ENCODE results near the gene ANP32E.
A peak's percentile ranks its signal among the peaks of the same experiment; 100 is the strongest.
"Not testable (repeated sequence)": the region's sequence is repeated elsewhere in the genome, so short reads cannot be mapped to it uniquely, and the experiment has no call there.

The ANP32E gene

GRCh38 chr1:150214099-150214756 lies 21.7 kb downstream of the ANP32E start:
- peak overlapping the region; percentile 50 for H3K4me3 ChIP-seq (ENCODE audit: low read depth, low read length)

GRCh38 chr1:150213170-150214098 lies 22.5 kb downstream of the ANP32E start:
- H3K4me3 ChIP-seq (ENCODE audit: low read depth, low read length): peak overlapping the region; percentile 50

DNA sequence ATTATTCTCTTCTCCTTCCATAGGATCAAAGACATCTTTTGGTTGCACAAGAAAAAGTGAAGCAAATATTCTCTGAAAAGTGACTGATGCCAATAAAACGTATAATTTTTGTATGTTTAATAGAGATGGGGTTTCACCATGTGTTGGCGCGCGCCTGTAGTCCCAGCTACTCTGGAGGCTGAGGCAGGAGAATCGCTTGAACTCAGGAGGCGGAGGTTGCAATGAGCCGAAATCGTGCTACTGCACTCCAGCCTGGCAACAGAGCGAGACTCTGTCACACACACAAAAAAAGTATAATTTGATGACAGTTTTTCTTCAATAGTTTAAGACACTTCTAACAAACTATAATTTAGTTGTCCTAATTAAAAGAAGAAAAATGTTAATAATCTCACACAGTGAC lies 23.8 kb downstream of the ANP32E start:
- H3K4me3 ChIP-seq (ENCODE audit: low read depth, low read length): no peak overlapping the region

- no peak overlapping the region for H3K4me3 ChIP-seq (ENCODE audit: low read depth, low read length)
Measured at GRCh38 chr1:150210706-150211105, 25.2 kb downstream of the ANP32E start.

GRCh38 chr1:150210091-150210490 lies 25.8 kb downstream of the ANP32E start:
- no peak overlapping the region for H3K4me3 ChIP-seq (ENCODE audit: low read depth, low read length)

GRCh38 chr1:150208460-150208859 lies 27.5 kb downstream of the ANP32E start:
- H3K4me3 ChIP-seq (ENCODE audit: low read depth, low read length): not testable (repeated sequence)

DNA sequence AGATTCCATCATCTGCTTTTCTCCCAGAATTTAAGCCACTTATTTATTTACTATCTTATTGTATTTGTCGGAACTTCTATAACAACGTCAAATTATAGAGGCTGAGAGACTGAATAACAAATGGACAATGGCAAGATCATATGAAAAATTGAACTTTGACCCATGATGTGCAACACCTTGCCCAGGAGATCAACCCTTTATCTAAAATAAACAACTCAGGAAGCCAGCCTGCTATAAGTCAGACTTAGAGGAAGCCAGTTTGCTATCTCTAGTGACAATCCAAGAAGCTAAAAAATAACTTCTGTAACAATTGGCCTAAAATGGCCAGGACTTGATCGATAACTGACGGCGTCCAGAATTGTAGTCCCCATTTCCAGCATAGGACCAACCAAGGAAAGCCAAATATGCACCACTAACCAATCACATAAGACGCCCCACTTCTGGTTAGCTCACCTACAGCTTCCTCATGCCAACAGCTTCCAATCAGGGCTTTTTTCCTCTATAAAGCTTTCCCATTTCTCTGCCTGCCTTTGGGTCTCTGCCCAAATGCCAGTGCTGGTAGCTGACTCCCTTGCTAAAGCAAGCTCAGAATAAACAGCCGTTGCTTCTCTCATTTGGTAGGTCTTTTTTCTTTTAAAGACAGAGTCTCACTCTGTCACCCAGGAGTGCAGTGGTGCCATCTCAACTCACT lies 28.5 kb downstream of the ANP32E start:
- H3K4me3 ChIP-seq (ENCODE audit: low read depth, low read length): no peak overlapping the region

DNA sequence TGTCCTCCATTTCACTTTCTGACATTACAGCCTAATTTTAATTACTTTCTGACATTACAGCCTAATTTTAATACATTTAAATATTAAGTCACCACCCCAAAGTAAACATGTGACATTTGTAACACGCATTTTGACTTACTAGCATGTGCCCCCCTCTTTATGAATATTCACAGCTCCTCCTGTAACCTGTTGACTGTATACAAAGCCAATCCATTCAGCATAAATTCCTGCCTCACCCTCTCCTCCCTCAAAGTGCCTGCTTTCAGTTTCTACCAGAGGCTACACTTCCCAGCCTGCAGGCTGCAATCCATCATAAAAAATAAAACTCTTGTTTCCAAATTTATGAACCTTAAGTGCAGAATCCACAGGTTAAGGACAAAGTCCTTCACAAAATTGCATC lies 39.5 kb downstream of the ANP32E start:
- H3K4me3 ChIP-seq (ENCODE audit: low read depth, low read length): no peak overlapping the region

DNA sequence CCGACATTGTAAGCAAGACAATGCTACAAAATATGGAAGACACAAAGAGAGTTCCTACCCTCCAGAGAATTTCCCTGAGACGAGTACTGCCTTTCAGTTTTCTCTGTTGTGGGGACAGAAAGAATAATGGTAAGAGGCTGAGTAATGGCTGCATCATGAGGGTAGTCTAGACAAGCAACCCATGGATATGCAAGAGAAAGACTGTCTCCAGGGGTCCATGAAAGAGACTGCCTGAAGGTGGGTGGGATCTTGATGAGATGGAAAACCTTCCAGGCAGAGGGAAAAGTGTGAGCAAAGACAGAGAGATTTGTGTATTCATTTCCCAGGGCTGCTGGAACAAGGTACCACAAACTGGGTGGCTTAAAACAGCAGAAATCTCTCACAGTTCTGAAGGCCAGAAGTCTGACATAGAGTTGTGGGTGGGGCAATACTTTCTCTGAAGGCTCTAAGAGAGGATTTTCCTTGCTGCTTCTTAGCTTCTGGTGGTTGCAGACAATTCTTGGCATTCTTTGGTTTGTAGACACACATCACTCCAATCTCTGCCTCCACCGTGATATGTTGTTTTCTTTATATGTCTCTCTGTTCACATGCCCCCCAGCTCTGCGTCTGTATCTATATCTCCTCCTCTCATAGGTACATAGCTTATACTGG lies 41.4 kb downstream of the ANP32E start:
- H3K4me3 ChIP-seq (ENCODE audit: low read depth, low read length): no peak overlapping the region

DNA sequence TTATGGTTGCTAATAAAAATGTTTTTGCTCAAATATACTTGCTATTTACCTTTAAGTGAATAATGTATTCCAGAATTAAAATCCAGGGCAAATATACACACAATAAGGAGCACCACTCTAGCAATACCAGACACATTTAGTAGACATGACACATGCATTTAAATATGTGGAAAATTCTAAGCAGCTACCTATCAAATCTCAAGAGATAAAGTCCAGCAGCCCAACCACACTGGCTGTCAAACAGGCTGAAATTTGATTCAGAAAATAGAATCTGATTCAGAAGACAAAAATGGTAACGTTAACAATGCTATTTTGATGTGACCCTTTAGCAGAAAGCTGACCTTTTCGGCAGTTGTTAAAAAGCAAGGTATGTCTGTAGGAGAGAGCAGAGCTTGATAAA lies 43.9 kb downstream of the ANP32E start:
- H3K4me3 ChIP-seq (ENCODE audit: low read depth, low read length): no peak overlapping the region

GRCh38 chr1:150187560-150187931 lies 48.4 kb downstream of the ANP32E start:
- H3K4me3 ChIP-seq (ENCODE audit: low read depth, low read length): no peak overlapping the region

- H3K4me3 ChIP-seq (ENCODE audit: low read depth, low read length): no peak overlapping the region
Measured at GRCh38 chr1:150186789-150187559, 48.9 kb downstream of the ANP32E start.

GRCh38 chr1:150186438-150186788 lies 49.5 kb downstream of the ANP32E start:
- not testable (repeated sequence) for H3K4me3 ChIP-seq (ENCODE audit: low read depth, low read length)

DNA sequence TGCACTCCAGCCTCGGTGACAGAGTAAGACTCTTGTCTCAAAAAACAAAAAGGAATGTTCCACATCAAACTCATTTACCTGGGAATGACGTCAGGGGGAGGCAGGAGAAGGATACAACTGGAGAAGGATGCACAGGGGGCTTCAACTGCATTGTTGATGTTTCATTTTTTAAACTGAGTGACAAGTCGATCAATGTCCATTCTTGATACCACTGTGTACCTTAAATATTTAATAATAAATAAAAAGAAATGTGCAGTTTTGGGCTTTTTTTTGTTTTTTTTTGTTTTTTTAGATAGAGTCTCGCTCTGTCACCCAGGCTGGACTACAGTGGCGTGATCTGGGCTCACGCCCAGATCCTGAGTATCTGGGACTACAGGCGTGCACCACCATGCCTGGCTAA lies 50.4 kb downstream of the ANP32E start:
- no peak overlapping the region for H3K4me3 ChIP-seq (ENCODE audit: low read depth, low read length)

- no peak overlapping the region for H3K4me3 ChIP-seq (ENCODE audit: low read depth, low read length)
Measured at GRCh38 chr1:150183061-150183460, 52.9 kb downstream of the ANP32E start.

GRCh38 chr1:150182247-150182646 lies 53.7 kb downstream of the ANP32E start:
- no peak overlapping the region for H3K4me3 ChIP-seq (ENCODE audit: low read depth, low read length)

DNA sequence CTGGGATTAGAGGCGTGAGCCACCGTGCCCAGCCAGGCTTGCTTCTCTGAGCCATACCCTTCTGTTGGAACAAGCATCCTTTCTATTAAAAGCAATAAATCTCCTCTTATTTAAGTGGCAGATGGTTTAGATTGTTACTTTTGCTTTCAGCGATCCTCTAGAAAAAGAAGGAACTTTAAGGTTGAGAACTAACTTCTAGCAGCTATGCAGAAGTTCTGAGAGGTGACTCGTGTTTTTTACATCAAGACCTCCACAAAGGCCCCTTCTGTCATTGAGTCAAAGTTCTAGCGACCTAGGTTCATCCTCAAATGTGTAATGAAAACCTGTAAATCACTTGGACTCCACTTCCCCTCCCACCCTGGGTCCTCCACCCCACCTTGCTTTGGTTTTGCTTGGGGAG lies 55.4 kb downstream of the ANP32E start:
- no peak overlapping the region for H3K4me3 ChIP-seq (ENCODE audit: low read depth, low read length)

- no peak overlapping the region for H3K4me3 ChIP-seq (ENCODE audit: low read depth, low read length)
Measured at GRCh38 chr1:150179867-150180266, 56.0 kb downstream of the ANP32E start.

DNA sequence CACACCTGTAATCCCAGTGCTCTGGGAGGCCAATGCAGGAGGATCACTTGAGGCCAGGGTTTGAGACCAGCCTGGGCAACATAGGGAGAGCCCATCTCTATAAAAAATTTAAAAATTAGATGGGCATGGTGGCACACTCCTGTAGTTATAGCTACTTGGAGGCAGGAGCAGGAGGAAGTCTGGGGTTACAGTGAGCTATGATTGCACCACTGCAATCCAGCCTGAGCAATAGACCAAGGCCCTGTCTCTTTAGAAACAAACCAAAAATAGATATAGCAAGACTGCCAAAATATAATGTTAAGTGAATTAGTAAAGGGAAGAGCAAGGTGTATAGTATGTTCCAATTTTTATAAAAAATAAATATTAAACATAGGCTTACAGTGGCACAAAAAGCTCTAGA lies 57.4 kb downstream of the ANP32E start:
- H3K4me3 ChIP-seq (ENCODE audit: low read depth, low read length): no peak overlapping the region

DNA sequence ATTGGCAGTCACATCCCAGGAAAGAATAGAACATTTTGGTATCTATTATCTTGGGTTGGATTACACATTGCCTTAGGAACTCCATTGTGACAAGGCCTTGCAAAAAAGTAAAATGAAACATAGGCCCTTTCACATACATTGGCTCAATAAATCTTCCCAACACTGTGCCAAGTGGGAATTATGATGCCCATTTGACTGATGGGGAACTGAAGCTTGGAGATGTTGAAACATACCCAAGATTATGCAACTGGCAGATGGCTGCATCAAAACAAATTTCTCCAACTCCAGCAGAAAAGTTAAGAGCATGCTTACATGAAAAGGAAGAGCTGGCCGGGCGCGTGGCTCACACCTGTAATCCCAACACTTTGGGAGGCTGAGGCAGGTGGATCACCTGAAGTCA lies 59.3 kb downstream of the ANP32E start:
- H3K4me3 ChIP-seq (ENCODE audit: low read depth, low read length): no peak overlapping the region

DNA sequence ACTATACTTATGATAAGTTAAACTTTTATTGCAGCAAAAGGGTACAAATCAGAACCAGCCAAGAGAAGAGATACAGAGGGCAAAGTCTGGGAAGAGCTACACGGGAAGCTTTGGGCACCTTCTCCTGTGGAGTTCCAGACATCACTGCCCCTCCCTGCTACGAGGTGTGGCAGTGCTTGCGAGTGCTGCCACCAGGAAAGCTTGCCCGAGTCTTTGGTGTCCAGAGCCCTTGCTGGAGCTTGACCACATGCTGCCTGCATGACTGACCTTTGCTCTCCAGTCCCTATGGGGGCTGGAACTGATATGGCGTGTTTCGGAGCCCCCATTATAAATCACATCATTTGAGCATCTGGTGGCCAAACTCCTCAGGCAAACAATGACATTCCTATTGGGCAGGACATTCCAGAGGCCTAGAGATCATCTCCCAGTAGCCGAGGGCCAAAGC lies 62.7 kb downstream of the ANP32E start:
- no peak overlapping the region for H3K4me3 ChIP-seq (ENCODE audit: low read depth, low read length)

All from iPS-11a (cell line).